Umbilical cord (tissue), 2 donors: ENCODE data around the gene THPO. TPM values are rescaled to one million over a fixed set of nuclear protein-coding genes. Genes with fewer than 3 reads are reported as not detected.

Experiments
- DNase-seq: peaks from one replicate; pipeline ENCODE4 v3.0.0-alpha.2; 2015; ENCODE audit warnings: low spot score
- total RNA-seq: library from RNA; depleted of rRNA; stranded (reverse); fragments of >200 nt; gene quantifications from one replicate; pipeline ENCODE4 v1.2.3, GENCODE V29; 2014; ENCODE audit warnings: low replicate concordance; ENCODE audit not compliant: insufficient read depth

Gene THPO
- total RNA-seq, 1 donor from 2014 or later, result not detected

DNA sequence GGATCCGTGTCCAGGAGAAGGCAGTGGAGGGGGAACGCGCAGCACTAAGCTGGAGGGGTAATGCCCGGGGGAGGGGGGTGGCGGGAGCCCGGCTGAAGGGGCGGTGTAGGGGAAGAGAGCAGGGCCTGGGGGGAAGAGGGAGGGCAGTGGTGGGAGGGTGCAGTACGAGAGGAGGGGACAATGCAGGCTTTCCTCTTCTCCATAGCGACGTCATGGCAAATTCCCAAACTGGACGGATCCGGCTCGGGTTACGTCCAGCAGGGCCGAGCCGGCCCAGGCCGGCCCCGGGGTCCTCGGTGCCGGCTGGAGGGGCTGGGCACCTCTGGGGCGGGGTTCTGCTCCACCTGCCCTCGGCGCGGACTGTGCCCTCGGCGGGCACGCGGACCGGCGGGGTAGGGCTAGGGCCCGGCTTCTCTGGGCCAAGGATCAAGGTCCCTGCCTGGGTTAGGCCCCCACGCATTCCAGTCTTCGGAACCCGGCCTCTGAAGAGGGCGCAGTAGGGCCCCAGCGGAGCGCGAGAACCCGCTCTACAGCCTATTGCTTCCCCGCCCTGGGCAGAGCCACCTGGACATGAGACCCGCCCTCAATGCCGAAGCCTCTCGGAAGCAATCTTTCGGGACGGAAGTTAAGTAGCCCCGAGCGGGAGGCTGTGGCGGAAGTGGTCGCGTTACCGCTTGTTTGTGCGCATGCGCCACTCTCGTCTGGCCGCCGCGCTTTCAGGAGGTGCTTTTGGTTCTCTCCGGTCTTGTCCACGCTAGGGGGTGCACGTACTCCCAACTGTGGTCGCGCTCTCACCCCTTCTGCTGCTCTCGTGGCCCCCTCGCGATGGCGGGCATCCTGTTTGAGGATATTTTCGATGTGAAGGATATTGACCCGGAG lies 15.1 kb downstream of the THPO start:
- DNase-seq, result peak; percentile 99

DNA sequence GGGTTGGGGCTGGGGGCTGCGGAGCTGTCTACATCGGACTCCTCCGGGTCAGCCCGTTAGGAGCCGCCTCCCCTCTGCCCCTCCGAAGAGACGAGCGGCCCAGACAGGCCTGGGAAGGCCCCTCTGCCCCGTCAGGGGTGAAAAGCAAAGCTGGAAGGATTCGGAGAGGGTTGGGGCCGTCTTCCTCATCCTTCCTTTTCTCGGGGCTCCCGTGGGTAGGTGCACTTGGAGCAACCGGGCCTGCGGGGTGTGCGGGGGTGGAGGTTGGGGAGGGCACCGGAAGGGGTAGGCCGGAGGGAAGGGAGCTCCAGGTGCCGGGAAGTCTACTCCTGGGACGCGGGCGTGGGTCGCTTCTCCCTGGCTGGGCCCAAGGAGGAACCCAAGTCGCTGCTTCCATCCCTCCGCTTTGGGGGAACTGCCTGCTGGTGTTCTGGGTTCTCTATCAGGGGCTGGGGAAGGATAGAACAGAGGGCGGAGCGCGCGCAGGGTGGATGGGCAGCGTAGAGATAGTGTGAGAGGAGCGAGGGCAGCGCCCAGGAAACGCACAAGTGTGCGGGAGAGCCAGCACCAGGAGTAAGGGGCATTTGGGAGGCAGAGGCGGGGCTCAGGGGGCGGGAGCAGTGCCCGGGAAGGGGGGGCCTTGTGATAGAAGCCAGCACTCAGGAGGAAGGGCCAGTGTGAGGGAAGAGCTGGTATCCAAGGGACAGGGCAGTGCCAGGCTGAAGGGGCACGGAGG lies 15.9 kb downstream of the THPO start:
- DNase-seq, result peak; percentile 84

DNA sequence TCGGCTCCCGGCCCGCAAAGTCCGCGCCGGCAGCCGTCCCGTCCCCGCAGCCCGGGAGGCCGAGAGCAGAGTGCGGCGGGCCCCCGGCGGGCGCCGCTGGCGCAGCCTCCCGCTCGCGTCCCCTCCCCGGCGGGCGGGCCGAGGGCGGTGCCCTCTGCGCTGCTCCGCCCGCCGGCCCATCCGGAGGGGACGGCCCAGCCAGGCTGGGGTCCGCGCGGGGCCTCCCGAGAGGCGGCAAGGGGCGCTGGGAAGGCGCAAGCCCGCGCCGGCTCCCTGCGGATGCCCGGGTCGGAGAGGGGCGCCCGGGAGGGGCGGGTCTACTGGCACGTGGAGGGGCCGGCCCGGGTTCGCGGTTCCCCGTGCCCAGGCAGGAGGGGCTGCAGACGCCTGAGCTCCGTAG lies 16.5 kb downstream of the THPO start, which contains the start of the genes CLCN2 and POLR2H:
Gene CLCN2 (minus strand): TSS at position 74 of the 400 bp plus-strand sequence. CDS start 126 bp downstream, outside the sequence.
Gene POLR2H (plus strand): TSS at position 179 of the 400 bp plus-strand sequence. CDS start 1,783 bp downstream, outside the sequence.
- DNase-seq, result peak; percentile 82

DNA sequence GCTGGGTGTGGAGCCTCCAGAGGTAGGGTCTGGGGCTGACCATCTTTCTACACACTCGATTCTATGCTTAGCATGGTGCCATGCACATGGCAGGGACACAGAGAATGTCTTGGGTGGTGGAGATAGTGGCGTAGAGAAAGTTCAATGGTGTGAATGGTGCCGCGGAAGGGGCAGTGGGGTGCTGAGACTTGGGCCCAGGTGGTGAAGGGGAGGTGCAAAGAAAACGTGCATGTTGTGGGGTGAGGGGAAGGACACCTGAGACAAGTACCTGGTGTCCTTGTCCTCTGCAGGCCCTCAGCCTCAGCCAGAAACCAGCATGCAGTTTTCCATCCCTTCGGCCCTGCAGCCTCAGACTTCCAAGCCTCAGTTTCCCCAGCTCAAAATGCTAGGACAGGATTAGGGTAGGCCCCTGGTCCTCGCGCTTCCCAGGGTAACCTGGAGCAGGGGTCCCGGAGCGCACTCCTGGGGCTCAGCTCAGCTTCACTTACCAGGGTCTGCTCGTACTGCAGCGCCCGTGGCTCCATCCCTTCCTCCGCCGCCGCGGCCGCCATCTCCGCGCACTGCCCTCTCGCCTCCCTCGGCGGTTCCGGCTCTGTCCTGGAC lies 17.0 kb downstream of the THPO start:
- no peak for DNase-seq

DNA sequence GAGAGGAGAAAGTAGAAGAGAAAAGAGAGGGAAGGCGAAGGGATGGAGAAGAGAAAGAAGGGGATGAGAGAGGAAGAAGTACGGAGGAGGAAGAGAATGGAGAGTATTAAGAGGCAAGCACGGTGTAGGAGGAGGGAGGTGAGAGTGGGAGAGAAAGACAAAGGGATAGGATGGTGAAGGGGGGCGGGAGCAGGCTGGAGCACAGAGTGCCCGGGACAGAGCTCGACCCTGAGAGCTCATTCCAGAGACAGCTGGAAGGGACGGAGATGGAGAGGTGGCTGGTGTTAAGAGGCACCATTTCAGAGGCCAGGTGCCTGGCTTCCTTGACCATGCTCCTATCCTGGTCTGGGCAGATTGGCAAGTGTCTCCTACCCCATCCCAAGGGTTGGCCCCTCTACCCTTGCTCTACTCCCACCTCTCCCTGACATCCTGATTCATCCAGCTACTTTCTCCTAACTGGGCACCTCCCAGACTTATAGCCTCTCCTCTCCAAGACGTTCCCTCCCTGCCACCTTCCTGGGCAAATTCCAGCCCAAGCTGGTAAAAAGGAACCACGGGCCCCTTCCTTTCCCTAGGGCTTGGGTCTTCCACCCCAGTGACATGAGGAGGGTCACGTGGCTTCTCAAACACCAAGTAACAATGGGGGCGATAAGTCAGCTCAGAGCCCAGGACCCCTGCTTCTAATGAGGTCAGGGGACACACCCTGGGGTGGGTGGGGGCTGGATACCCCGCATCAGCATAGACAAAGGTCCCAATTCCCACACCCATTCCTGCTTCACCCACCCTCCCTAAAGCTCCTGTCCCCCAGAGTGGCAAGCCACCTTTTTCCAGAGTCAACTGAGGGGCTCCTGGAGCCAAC lies 17.7 kb downstream of the THPO start:
- DNase-seq, result no peak

DNA sequence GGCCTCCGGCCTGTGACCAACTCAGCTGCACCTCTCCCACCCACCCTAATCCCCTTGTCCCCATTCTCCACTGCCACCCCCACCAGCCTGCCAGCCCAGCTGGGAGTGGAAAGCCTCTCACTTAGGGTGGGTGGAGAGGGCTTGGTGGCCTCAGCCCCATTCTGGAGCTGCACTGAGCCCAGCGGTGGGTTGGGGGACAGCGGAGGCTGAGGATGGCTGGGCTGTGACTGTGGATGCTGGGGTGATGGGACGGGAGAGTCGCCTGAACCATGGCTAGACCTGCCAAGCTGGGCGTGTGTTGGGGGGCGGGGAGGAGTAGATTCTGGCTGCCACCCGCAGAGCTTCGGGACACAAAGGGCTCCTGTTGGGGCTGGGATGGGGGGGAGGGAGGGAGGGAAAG lies 18.4 kb downstream of the THPO start:
- DNase-seq, result no peak

DNA sequence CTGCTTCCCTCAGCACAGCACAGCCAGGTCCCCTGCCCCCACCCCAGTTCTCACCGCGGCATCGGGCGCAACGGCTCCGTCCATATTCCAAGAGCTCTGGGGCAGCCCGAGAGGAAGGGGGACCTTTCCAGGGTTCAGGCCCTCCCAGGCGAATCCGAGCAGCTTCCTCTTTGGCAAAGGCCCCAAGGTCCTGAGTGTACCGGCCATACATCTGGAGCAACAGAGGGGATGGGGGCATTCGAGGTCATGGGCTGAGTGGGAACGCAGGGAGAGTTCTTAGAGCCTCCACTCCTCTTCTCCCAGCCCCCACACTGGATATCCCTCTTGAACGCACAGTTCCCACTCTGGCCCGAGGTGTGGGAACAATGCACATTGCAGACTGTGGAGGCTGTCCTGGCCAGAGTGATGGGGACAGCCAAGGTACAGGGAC lies 19.1 kb downstream of the THPO start:
- no peak for DNase-seq

DNA sequence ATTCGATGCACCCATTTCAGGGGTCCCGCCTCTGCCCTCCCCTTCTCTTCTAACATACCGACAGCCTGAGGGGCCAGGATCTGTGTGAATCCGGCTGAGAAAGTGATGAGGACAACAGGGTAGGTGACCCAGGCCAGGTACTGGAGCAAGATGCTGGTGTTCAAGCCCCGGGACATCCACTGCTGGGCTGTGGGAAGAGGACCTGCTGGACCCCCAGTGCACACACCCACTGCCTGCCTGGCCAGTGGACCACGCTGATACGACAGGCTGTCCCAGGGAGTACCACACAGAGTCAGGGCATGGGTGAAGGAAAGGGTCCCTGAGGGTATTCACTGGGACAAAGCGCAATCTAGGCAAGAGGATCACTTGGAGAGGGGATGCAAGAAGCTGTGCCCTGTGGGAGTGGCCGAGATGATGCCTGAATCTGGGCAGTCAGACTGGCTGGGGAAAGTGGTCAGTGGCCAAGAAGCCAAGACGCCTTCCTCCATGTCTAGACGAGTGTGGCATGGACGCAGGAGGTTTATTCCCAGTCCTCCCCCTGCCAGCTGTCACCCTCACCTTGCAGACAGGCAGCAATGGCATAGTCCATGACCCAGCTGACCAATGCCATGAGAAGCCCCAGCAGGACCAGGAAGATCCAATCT lies 19.8 kb downstream of the THPO start:
- DNase-seq, result no peak

DNA sequence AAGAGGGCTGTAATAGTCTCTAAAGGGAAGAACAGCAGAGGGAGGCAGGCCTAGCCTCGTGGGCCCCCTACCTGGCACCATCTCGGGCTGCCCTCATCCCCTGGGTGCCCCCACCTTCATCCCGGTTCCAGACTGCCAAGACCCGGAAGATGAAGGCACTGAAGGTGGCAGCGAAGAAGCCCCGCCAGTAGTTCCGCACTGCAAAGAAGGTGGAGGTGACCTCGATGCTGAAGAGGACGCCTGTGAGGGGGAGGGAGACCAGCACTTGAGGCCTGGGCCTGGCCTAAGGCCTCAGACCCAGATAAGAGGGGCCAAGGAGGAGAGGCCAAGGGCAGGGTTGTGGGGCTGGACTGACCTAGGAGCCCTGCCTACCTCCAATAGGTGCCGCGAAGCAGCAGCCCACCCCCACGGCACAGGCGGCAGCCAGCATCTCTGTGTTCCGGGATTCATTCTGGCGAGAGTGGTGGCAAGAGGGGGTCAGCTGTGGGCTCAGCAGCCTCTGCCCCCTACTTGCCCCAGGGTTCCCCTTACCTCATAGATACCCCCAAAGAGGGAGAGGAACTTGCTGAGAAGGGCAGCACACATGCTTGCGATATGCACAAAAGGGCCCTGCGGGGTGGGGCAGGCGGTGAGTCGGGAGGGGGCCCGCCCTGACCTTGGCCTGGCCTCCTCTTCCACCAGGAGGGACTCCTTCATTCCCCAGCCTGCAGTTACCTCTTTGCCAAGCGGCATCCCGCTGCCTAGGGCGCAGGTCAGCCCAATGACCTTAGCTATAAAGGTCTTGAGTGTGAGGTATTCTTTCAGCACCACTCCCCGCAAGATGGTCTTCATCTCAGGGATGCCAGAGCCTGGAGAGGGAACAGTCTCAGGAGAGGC lies 20.5 kb downstream of the THPO start:
- DNase-seq, result no peak

DNA sequence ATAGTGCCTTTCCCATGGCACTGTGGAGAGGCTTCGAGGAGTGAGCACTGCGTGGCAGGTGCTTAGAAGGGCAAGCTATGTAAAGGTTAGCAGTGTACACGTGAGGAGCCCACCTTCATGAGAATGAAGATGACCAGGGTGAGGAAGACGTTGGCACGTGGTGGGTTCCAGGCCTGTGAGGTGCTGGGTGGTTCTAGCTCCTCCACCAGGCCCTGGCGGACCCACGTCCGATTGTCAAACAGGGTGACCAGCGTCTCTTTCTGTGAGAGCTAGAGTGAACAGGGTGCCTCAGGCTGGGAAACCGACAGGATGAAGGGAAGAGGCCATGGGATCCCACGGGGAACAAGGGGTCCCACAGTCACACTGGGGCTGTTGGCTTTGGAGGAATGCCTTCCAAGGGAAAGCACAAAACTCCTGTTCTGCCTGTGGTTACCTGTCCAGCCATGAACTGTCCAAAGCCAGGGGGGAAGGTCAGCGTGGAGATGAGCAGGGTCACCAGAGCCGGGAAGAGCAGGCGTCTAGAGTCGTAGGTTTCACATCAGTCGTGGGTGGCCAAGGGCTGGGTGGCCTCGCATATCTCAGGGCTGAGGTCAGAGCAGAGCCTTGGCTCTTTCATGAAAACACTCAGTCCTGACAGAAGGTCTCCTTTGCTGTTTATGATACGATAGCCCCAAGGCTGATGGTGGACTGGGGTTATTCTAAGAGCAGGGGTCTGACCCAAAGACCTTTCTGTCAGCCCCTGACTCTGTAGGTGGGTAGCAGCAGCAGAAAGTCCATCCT lies 22.6 kb downstream of the THPO start:
- no peak for DNase-seq

DNA sequence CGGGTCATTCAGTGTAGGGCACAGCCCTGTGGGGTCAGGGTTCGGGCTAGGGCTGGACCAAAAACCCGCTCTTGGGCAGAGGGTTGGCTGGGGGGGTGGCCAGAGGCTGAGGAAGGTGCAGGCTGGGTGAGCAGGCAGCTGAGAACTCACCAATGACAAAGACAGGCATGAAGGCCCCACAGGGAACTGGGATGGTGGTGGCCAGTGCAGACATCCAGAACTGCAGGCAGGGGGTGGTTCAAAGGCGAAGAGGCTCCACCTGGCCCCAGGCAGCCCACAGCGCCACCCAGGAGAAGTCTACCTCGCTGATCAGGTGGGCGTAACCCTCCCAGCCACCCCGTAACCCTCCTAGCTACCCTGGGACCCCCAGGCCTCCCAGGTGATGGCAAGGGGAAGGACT lies 23.3 kb downstream of the THPO start:
- DNase-seq, result no peak

DNA sequence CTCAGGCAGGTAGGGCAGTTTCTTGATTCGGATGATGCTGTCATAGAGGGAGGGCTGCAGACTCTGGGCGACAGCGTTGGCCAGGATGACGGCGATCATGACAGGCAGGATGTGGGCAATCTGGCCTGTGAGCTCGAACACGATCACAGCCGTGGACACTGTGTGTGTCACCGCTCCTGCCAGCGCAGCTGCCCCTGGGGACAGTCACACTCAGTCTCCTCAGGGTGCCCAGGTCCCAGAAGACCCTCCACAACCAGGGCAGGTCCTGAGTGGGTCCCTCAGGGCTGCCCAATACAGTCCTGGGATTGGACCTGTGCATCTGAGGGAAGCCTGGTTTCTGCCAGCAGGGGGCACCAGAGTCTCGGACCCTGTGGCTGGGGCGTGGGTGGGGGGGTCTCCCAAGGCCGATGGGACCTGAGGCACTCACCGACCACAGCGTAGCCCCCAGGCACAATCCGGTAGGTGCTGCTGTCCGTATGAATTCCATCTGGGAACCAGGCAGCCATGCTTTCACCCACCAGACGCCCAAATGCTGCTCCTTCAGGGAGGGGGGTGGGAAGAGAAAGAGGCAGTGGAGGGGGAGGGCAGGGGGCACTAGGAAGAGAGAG lies 23.8 kb downstream of the THPO start:
- no peak for DNase-seq

DNA sequence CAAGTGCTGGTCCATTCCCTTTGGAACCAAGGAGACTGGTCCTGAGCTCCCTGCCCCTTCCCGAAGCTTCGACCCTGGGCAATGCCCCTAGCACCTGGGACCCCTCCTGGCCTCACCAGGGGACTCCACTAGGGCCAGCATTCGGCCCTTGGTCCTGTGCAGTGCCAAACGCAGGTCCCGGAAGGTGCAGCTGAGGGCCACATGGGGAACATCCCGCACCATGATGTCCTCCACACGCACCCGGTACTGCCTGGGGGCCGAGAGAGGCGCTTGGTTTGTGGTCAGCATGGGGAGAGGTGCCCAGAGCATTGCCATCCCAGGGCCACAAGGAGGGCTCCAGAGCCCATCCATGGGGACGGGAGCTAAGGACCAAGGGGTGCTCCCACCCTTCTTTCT lies 24.5 kb downstream of the THPO start:
- DNase-seq, result no peak

DNA sequence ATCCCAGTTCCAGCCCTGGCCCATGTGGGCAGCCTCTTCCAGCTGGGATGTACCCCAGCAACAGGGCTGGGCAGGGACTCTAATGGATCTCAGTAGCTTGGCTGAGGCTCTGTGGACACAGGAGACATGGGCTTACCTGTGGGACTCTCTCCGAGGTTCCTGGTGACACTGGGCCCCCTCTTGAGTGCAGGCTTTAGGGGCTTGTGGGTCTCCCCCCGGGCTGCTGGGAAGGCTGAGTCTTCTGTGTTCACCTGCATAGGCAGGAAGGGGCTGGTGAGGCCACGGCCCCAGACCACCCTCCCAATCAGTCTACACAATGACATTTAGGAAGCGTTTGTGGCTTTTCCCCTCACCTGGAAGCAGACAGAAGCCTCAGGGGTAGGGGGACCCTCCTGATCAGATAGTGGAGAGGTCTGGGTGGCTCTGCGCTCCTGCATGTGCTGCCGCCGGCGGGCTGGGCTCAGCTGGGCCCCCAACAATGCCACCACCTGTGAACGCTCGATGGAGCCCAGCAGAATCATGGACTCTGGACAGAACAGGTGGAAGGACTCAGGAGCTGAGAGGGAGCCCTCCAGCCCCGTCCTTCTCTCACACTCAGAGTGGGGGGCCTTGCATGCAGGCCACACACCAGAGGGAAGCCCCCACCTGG lies 25.0 kb downstream of the THPO start:
- no peak for DNase-seq

DNA sequence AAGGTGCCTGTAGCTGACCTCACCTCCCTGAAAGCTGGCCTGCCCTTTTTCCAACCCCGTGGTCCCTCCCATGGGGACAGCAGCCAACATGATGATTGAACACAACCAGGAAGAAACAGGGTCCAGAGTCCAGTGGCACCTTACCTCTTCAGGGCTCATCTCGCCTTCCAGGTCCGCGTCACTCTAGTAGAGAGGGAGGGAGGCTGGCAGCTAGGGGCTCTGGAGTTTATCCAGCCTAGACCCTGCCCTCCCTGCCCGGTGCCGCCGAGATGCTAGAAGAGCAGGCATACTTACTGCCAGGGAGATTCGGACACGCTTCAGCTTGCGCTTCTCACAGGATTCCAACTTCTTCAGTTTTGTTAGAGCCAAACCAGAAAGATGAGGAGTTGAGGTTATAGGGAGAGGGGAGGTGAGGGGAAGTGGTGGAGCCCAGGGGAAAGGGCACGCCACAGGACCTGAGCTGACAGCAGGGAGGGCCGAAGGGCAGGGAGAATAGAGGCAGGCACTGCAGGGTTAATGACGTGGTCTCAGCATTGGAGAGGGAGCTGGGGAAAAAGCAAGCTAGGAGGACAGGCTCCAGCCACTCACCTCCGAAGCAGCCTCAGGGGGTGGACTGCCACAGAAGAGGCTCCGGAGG lies 25.7 kb downstream of the THPO start:
- DNase-seq, result no peak

DNA sequence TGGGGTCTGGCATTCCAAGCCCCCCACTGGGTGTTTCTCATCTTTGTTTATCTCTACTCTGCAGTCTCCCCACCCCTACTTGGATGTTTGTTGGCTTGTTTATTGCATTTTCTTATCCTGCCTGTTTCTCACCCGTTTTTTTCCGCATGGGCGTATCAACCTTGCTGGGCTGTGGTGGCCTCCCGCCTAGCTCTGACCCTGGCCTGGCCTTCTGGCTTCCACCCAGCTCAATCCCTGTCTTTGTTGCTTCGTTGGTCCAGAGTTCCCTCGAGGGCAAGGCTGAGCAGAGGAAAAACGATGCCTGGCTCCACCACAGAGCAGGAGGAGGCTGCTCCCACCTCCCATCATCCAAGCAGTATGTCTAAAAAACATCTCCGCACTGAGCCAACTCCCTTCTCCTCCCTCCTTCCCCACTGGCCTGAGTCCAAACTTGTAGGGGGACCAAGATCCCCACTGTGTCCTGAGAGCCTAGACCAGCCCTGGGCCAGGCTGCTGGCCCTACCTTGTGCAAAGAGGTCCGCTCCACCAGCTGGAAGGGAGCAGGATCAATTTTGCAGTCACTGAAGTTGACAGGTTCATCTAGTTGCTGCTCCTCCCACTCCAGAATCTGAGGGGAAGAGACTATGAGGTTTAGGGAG lies 26.4 kb downstream of the THPO start:
- DNase-seq, result no peak

DNA sequence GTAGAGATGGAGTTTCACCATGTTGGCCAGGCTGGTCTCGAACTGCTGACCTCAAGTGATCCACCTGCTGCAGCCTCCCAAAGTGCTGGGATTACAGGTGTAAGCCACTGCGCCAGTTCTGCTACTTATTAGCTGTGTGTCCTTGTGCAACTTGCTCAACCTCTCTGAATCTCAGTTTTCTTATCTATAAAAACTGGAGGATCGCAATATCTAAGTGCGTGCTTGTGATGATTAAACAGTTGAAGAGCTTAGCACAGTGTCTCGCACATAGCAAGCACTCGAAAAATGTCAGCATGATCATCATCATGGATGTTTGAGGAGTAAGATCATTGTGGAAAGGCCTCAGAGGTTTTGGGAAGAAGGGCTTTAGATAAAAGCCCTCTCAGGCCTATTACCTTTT lies 27.4 kb downstream of the THPO start:
- DNase-seq, result no peak
